Fibroblast of peridontal ligament (primary cell): ENCODE measurements around the gene CCL4L2.
"Not testable (repeated sequence)": the region's sequence is repeated elsewhere in the genome, so short reads cannot be mapped to it uniquely, and the experiment has no call there.

Experiments
- DNase-seq: peaks from one replicate; pipeline ENCODE4 v3.0.0-alpha.2; 2010; ENCODE audit errors: extremely low read depth

CCL4L2 gene

DNA sequence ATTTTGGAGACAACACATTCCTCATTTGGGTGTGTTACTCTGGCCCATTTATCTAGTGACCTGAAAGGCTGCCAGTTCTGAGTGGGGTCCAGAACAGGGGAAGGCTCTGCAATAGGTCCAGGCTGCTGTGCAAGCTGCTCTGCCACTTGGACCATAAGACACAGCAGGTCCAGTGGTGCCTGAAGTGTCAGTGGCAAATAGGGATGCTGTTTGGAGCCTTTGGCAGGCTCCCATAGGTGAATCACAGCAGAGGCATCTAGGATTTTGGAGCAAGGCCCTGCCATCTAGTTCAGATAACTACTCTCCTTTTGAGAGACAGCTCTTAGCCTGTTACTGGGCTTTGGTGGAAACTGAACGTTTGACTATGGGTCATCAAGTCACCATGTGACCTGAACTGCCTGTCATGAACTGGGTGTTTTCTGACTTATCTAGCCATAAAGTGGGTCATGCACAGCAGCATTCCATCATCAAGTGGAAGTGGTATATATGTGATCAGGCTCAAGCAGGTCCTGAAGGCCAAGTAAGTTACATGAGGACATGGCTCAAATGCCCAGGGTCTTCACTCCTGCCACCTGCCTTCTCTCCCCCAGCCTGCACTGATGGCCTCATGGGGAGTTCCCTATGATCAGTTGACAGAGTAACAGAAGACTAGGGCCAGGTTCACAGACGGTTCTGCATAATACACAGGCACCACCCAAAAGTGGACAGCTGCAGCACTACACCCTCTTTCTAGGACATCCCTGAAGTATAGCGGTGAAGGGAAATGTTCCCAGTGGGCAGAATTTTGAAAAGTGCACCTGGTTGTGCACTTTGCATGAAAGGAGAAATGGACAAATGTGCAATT lies 10.1 kb downstream of the CCL4L2 start:
- DNase-seq, result not testable (repeated sequence)

- DNase-seq, result not testable (repeated sequence)
Observed at GRCh38 chr17:36221581-36222100, 10.8 kb downstream of the CCL4L2 start.

- not testable (repeated sequence) for DNase-seq
Observed at GRCh38 chr17:36222967-36223366, 12.1 kb downstream of the CCL4L2 start.

DNA sequence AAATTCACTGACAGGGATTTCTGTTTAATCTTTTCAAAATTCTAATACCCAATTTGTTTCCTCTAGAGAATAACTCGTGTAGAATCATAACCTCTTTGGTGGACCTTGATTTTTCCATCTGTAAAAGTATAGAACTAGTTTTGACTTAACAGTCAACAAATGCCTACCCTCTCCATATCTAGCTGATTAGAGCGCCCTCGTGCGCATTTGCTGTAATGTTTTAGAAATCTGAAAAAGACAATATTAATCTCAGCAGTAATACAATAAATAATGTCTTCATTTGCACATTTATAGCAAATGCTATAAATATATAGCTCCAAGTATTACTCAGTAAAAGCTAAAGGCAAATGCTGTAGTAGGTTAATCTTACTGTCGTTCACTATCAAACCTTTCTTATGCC lies 18.8 kb downstream of the CCL4L2 start:
- DNase-seq, result not testable (repeated sequence)

DNA sequence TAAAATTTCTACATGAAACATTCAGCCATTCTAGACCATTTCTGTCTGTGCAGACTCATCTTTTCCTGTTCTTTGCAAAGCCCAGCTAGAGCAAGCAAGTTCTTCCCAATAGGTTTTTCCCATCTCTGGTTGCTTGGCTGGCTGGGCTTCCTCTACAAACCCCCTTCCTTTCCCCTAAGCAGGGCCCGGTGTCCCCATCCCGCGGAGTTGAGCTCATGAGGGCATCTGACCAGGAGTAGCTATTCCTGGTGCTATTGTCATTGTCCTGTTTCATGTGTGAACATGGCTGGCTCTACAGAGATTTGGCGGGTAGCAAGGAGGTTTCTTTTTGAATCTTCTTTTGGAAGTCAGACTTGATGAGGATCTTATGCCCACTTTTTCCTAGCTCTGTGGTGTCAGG lies 31.2 kb downstream of the CCL4L2 start:
- DNase-seq, result not testable (repeated sequence)
